ENCODE results near the gene DNAJB9.

DNA sequence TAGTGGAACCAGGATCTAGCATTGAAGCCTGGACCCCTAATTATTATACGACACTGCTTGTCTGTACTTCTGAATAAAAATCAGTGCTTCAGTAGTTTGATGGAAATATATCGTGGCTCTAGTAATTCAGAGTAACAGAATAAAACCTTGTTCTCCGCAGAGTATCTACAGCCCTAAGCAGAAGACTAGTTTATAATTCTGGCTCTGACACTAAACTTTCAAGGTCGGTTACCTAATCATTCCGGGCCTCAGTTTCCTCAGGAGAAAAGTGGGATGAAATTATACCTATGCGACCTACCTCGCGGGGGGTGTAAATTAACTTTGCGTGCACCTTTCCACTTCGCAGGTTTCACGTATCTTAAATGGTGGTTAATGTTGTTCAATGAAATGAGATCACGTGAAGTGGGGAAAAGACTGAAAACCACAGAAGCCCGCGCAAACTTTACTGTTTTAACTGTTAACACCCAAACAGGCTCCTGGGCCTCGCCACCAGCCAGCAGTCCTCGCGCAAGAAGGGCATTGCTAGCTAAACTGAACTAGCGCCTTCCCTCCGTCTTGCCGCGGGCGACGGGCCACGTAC lies 783 bp upstream of the DNAJB9 start:
- TF ChIP-seq, protein P1, sequence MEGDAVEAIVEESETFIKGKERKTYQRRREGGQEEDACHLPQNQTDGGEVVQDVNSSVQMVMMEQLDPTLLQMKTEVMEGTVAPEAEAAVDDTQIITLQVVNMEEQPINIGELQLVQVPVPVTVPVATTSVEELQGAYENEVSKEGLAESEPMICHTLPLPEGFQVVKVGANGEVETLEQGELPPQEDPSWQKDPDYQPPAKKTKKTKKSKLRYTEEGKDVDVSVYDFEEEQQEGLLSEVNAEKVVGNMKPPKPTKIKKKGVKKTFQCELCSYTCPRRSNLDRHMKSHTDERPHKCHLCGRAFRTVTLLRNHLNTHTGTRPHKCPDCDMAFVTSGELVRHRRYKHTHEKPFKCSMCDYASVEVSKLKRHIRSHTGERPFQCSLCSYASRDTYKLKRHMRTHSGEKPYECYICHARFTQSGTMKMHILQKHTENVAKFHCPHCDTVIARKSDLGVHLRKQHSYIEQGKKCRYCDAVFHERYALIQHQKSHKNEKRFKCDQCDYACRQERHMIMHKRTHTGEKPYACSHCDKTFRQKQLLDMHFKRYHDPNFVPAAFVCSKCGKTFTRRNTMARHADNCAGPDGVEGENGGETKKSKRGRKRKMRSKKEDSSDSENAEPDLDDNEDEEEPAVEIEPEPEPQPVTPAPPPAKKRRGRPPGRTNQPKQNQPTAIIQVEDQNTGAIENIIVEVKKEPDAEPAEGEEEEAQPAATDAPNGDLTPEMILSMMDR (IDR thresholded peaks at IDR 0.05) = no peak
- TF ChIP-seq POLR2A (IDR thresholded peaks at IDR 0.05) = no peak
- TF ChIP-seq POLR2AphosphoS5 (IDR thresholded peaks at IDR 0.05) = no peak
